ENCODE measurements around the gene ACOT6. TPM values are rescaled to one million over a fixed set of nuclear protein-coding genes. Genes with fewer than 3 reads are reported as not detected.
"Not testable (repeated sequence)": the region's sequence is repeated elsewhere in the genome, so short reads cannot be mapped to it uniquely, and the experiment has no call there.

ACOT6 gene, protein sequence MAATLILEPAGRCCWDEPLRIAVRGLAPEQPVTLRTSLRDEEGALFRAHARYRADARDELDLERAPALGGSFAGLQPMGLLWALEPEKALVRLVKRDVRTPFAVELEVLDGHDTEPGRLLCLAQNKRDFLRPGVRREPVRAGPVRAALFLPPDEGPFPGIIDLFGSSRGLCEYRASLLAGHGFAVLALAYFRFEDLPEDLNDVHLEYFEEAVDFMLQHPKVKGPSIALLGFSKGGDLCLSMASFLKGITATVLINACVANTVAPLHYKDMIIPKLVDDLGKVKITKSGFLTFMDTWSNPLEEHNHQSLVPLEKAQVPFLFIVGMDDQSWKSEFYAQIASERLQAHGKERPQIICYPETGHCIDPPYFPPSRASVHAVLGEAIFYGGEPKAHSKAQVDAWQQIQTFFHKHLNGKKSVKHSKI
- polyA plus RNA-seq (ENCODE audit: insufficient read length in 4 of 4) = under 1 TPM in 2 of 4 donors, not detected in 2; 0.18 to 0.19 TPM

DNA sequence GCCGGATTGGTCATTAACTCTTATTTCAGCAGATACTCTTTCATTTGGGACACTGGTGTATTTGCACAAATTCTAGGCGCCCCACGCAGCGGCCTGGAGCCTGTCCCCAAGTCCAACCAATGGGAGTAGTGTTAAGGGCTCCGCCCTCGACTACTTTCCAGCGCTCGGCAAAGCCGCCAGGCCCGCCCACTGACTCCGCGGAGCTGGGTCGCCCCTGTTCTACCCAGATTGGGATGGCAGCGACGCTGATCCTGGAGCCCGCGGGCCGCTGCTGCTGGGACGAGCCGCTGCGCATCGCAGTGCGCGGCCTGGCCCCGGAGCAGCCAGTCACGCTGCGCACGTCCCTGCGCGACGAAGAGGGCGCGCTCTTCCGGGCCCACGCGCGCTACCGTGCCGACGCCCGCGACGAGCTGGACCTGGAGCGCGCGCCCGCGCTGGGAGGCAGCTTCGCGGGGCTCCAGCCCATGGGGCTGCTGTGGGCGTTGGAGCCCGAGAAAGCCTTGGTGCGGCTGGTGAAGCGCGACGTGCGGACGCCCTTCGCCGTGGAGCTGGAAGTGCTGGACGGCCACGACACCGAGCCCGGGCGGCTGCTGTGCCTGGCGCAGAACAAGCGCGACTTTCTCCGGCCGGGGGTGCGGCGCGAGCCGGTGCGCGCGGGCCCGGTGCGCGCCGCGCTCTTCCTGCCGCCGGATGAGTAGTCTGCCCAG is at the start of gene ACOT6:
ACOT6 (plus strand) TSS at position 179 of the 707 bp plus-strand sequence; CDS start at position 234, 55 bp downstream.
- DNase-seq (ENCODE audit: low read depth in 4 of 4, low spot score in 3 of 4) = peak in 2 of 4 donors; percentile 47 to 63

DNA sequence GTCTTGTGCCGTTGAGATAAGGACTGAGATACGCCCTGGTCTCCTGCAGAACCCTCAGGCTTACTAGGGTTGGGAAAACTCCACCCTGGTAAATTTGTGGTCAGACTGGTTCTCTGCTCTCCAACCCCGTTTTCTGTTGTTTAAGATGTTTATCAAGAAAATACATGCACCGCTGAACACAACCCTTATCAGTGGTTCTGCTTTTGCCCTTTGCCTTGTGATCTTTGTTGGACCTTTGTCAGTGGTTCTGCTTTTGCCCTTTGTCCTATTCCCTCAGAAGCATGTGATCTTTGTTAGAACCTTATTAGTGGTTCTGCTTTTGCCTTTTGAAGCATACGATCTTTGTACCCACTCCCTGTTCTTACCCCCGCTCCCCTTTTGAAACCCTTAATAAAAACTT is 49.6 kb upstream of the ACOT6 start:
- not testable (repeated sequence) for DNase-seq (ENCODE audit: low read depth in 4 of 4, low spot score in 3 of 4)

DNA sequence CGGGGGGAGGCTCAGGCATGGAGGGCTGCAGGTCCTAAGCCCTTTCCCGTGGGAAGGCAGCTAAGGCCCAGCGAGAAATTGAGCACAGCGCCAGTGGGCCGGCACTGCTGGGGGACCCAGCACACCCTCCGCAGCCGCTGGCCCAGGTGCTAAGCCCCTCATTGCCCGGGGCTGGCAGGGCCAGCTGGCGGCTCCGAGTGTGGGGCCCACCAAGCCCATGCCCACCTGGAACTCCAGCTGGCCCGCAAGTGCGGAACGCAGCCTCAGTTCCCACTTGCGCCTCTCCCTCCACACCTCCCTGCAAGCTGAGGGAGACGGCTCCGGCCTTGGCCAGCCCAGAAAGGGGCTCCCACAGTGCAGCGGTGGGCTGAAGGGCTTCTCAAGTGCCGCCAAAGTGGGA is 45.9 kb upstream of the ACOT6 start:
- DNase-seq (ENCODE audit: low read depth in 4 of 4, low spot score in 3 of 4) = not testable (repeated sequence)

DNA sequence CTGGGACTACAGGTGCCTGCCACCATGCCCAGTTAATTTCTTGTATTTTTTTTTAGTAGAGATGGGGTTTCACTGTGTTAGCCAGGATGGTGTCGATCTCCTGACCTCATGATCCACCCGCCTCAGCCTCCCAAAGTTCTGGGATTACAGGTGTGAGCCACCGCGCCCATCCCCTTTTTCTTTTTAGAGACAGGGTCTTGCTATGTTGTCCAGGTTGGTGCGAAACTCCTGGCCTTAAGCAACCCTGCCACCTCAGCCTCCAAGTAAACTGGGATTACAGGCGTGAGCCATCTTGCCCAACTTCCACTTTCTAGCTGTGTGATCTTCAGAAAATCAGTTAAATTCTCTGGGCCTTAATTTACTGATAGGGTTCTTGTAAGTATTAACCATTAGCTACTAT is 45.4 kb upstream of the ACOT6 start:
- not testable (repeated sequence) for DNase-seq (ENCODE audit: low read depth in 4 of 4, low spot score in 3 of 4)

DNA sequence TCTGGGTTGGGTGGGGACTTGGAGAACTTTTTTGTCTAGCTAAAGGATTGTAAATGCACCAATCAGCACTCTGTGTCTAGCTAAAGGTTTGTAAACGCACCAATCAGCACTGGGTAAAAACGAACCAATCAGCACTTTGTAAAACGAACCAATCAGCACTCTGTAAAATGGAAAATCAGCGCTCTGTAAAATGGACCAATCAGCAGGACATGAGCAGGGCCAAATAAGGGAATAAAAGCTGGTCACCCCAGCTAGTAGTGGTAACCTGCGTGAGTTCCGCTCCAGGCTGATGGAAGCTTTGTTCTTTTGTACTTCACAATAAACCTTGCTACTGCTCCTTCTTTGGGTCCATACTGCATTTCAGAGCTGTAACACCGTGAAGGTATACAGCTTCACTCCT is 45.0 kb upstream of the ACOT6 start:
- DNase-seq (ENCODE audit: low read depth in 4 of 4, low spot score in 3 of 4) = no peak

DNA sequence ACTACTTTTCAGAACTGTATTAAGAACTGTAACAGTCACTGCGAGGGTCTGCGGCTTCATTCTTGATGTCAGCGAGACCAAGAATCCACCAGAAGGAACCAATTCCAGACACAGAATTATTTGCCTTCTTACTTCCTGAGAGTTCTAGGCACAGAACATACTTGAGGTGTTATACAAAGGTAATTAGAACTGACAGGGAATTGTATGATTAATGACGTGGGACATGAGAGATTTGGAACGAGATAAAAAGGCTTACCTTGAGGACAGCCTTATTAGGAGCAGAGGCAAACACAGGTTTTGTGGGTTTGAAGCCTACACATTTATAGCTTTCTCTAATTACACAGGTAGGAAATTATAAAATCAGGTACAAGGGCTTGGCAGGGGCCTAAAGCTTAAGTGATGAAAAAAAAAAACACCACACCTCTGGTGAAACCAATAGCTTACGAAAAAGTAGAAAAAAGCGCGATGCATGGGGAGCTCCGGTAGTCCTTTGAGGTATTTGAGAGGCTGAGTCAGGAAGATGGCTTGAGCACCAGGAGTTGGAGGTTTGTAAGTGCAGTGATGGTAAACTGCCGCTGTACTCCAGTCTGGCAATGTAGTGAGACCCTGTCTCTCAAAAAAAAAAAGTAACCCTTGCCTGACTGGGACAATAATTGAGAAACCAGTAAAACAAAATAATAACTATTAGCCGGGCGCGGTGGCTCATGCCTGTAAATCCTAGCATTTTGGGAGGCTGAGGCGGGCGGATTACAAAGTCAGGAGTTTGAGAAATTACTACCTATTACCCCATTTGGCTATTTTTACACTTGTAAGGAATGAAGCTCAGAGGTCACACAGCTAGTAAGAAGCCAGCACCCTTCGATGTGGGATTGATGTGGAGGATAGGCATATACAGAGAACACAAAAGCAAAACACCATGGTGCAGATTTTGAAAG is 44.1 kb upstream of the ACOT6 start:
- DNase-seq (ENCODE audit: low read depth in 4 of 4, low spot score in 3 of 4) = no peak

DNA sequence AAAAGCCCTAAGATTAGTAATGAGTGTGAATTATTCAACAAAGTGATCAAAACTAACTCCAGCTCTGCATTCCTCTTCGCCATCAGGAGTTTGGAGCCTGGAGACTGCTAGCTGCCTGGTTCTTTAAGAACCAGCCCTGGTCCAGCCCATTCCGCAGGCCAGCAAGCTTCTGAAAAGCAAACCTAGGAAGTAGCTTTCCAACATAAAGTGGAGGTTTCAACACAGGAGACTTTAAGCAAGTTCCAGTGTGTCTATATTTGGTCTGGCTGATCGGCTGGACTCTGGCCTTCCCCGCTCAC is 43.5 kb upstream of the ACOT6 start:
- not testable (repeated sequence) for DNase-seq (ENCODE audit: low read depth in 4 of 4, low spot score in 3 of 4)

DNA sequence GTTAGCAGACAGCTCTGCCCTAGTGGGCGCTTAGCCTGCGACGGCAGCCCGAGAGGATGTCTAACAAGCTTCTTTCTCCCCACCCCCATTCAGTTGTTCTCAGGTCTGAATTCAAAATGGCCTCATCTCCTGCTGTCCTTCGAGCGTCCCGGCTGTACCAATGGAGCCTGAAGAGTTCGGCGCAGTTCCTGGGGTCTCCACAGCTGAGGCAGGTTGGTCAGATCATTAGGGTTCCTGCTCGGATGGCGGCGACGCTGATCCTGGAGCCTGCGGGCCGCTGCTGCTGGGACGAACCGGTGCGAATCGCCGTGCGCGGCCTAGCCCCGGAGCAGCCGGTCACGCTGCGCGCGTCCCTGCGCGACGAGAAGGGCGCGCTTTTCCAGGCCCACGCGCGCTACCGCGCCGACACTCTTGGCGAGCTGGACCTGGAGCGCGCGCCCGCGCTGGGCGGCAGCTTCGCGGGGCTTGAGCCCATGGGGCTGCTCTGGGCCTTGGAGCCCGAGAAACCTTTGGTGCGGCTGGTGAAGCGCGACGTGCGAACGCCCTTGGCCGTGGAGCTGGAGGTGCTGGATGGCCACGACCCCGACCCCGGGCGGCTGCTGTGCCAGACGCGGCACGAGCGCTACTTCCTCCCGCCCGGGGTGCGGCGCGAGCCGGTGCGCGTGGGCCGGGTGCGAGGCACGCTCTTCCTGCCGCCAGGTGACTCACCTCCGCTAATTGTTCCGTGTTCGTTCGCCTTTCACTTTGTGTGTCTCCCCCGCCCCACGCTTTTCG is 42.9 kb upstream of the ACOT6 start, which contains the start of gene ACOT2:
ACOT2 (plus strand) TSS at position 29 of the 774 bp plus-strand sequence; CDS start at position 57, 28 bp downstream.
- DNase-seq (ENCODE audit: low read depth in 4 of 4, low spot score in 3 of 4) = peak; percentile 79 to 83 (median 82)

DNA sequence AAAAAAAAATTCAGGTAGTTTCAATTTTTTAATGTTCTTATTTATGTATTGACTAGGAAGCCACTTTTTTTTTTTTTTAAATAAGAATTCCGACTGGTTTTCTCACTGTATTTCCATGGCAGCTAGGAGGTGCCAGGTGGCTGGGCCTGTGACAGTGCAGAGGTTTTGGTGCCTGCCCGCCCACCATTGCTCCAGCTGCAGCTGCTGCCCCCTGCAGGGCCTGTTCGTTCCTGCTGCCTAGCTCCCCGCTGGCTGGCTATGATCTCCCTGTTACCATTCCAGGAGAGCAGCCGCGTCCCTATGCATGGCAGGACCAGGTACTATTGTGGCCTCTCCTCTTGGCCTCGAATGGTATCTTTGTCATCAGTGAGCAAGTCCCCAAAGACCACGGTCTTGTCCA is 41.4 kb upstream of the ACOT6 start:
- DNase-seq (ENCODE audit: low read depth in 4 of 4, low spot score in 3 of 4) = not testable (repeated sequence)

DNA sequence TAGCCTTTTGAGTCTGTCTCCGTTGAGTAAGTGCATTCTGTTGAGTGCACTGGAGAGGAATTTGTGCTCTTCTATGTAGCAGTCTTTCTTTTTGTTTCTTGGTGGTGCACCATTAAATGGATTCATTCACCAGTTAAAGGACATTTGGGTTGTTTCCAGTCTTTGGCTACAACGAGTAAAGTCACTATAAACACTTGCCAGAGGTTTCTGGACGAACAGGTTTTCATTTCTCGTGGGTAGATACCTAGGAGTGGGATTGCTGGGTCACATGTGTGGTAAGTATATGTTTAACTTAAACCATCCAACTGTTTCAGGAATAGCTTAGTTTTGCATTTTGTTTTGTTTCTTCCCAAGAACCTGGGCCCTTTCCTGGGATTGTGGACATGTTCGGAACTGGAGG is 39.3 kb upstream of the ACOT6 start:
- DNase-seq (ENCODE audit: low read depth in 4 of 4, low spot score in 3 of 4) = not testable (repeated sequence)

DNA sequence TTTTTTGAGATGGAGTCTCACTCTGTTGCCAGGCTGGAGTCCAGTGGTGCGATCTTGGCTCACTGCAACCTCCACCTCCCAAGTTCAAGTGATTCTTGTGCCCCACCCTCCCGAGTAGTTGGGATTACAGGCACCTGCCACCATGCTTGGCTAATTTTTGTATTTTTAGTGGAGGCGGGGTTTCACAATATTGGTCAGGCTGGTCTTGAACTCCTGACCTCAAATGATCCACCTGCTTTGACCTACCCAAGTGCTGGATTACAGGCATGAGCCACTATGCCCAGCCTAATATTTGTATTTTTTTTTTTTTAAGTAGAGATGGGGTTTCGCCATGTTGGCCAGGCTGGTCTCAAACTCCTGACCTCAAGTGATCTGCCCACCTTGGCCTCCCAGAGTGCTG is 38.6 kb upstream of the ACOT6 start:
- not testable (repeated sequence) for DNase-seq (ENCODE audit: low read depth in 4 of 4, low spot score in 3 of 4)

DNA sequence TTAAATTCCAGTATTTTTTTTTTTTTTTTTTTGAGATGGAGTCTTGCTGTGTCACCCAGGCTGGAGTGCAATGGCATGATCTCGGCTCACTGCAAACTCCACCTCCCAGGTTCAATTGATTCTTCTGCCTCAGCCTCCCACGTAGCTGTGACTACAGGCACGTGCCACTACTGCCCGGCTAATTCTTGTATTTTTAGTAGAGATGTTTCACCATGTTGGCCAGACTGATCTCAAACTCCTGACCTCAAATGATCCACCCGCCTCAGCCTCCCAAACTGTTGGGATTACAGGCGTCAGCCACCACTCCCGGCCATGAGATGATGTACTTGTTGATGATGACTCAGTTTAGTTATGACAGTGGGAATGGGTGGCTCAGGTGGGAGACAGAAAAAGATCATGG is 38.1 kb upstream of the ACOT6 start:
- not testable (repeated sequence) for DNase-seq (ENCODE audit: low read depth in 4 of 4, low spot score in 3 of 4)

DNA sequence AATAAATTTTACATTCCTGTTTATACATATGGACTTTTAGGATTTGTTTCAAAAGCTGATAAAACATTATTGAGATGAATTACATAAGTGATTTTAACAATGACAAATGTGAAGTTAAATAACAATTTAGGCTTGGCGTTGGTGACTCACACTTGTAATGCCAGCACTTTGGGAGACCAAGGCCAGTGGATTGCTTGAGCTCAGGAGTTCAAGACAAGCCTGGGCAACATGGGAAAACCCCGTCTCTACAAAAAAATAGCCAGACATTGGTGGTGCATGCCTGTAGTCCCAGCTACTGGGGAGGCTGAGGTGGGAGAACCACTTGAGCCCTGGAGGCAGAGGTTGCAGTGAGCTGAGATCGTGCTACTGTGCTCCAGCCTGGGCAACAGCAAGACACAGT is 35.9 kb upstream of the ACOT6 start:
- no peak for DNase-seq (ENCODE audit: low read depth in 4 of 4, low spot score in 3 of 4)

DNA sequence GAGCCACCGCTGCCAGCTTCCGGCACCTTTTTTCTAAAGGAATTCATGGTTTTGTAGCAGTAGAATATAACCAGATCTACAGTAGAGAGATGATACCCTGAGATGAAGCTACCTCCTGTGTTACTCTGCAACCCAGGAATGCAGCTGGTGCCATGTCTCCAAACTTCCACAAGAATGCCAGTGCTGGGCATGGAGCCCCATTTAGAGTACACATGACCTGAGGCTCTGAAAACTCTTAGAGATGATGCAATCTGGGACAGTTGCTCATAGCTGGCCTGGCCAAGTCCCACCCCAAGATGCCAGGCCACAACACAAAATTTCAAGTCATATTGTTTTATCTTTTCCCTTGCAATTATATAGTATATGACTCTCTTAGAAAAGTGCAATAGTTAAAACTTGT is 35.1 kb upstream of the ACOT6 start:
- DNase-seq (ENCODE audit: low read depth in 4 of 4, low spot score in 3 of 4) = not testable (repeated sequence)

DNA sequence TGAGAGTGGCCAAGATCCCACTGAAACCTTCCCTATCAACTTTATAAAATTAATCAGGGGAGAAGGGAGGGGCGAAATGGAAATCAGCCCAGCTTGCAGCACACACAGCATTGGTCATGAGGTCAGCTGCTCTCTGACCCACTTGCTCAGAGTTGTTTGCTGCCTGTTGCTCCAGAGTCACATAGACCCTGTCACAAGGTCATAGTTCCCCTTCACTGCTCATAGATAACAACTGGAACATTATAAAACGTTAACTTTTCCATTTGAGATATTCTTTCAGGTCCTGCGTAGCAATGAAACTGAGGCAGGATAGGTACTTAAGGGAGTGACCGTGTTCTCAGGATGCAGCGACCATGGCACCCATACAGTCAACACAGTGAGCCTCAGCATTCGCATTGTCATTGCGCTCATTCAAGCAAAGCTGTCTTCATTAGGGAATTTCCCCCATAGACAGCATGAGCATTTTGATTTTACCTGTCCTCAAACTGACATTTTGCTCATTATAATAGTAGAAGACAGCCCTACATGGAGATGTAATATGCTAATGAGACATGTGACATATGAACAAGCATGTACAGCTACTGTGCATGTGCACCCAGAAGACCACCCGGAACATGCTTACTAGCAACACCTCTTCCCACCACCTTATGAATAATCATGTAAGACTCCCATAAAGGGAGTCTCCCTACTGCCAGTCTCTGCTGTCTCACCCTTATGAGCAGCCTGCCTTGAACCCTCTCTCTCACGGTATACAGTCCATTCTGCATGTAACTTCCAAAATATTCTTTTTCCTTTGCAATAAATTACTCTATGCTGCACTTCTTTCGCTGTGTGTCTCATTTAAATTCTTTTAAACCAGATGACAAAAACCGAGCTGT is 30.0 kb upstream of the ACOT6 start:
- DNase-seq (ENCODE audit: low read depth in 4 of 4, low spot score in 3 of 4) = not testable (repeated sequence)

DNA sequence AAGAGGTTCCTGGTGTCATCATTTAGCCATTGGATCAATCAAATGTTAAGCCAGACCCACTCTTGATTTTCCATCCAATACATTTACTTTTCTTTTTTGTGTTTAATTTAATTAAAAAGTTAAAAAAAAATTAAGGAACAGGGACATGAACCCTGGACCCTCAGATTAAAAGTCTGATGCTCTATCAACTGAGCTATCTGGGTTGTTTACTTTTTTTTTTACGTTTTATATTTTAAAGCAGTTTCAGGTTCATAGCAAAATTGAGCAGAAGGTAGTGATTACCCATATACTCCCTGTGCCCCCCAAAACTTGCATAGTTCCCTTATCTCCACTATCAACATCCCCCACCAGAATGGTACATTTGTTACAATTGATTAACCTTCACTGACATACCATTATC is 23.6 kb upstream of the ACOT6 start:
- DNase-seq (ENCODE audit: low read depth in 4 of 4, low spot score in 3 of 4) = no peak

DNA sequence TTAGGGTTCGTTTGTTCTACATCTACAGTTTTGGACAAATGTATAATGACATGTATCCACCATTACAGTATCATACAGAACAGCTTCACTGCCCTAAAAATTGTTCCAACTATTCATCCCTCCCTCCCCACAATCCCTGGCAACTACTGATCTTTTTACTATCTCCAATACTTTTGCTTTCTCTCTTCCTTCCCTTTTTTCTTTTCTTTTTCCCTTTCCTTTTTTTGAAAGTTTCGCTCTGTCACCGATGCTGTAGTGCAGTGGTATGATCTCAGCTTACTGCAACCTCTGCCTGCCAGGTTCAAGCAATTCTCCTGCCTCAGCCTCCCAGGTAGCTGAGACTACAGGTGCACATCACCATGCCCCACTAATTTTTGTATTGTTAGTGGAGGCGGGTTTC is 23.2 kb upstream of the ACOT6 start:
- DNase-seq (ENCODE audit: low read depth in 4 of 4, low spot score in 3 of 4) = no peak

DNA sequence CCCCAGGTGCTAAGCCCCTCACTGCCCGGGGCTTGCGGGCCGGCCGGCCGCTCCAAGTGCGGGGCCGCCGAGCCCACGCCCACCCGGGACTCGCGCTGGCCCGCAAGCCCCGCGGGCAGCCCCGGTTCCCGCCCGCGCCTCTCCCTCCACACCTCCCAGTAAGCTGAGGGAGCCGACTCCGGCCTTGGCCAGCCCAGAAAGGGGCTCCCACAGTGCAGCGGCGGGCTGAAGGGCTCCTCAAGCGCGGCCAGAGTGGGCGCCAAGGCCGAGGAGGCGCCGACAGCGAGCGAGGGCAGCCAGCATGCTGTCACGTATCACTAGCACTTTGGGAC is 21.7 kb upstream of the ACOT6 start:
- DNase-seq (ENCODE audit: low read depth in 4 of 4, low spot score in 3 of 4) = not testable (repeated sequence)
